HG03565 (cell line): ENCODE data around the gene METTL24.
"Not testable (repeated sequence)": the region's sequence is repeated elsewhere in the genome, so short reads cannot be mapped to it uniquely, and the experiment has no call there.

Experiments
- ATAC-seq: cut with Tn5 transposase; IDR thresholded peaks from one replicate; pipeline ENCODE4 v1.9.1; 2021; ENCODE audit warnings: mild to moderate bottlenecking, moderate library complexity; ENCODE audit not compliant: unreplicated experiment

METTL24 gene

GRCh38 chr6:110317646-110318045 lies 40.5 kb downstream of the METTL24 start:
- no peak for ATAC-seq

DNA sequence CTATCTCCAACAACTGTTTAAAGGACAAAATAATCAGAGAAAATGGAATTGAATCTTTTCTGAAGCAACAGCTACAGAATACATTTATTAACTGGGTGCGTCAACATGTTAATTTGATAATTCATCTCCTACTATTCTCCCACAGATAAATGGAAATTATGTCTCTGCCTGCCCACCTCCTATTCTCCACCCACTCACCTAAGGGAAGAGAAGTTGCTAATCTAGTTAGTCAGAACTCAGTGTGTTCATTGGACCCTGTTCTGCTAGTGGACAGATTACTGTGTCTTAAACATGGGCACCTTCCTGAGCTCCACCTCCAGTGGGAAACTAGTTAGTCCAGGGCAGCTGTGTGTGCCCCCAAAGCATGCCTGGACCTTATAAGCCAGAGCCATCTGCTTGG lies 41.0 kb downstream of the METTL24 start:
- ATAC-seq, result no peak

GRCh38 chr6:110315869-110316398 lies 42.2 kb downstream of the METTL24 start:
- no peak for ATAC-seq

- ATAC-seq, result no peak
These were observed 42.8 kb downstream of the METTL24 start for GRCh38 chr6:110315207-110315868.

DNA sequence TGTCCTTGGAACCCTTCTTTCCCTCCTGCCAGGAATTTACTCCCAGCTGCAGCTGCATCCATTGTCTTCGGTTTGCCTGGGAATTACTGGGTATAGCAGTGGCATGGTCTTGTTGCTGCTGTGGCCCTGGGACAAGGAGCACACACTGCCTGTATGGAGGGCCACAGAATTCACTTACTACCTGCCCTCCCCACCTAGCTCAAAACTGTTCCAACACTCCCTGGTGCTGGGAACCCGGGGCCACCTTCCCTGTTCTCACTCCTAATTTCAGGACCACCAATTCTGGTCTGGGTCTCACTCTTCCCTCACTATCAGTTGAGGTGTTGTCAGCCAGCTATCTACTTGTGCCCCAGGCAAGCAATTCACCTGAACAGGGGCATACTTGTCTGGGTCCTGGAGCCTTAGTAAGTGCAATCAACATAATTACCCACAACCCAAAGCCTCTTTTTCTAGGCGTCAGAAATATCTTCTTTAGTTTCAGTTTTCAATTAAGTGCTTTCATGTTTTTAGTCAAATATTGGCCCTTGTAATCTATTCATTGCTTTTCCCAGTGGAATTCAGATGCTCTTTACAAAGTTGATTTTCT lies 47.2 kb downstream of the METTL24 start:
- ATAC-seq, result no peak

DNA sequence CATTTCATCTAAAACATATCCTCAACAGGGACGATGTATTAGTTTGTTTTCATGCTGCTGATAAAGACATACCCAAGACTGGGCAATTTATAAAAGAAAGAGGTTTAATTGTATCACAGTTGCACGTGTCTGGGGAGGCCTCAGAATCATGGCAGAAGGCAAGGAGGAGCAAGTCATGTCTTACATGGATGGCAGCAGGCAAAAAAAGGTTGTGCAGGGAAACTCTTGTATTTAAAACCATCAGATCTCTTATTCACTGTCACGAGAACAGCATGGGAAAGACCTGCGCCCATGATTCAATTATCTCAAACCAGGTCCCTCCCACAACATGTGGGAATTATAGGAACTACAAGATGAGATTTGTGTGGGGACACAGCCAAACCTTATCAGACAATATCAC lies 48.7 kb downstream of the METTL24 start:
- ATAC-seq, result not testable (repeated sequence)

DNA sequence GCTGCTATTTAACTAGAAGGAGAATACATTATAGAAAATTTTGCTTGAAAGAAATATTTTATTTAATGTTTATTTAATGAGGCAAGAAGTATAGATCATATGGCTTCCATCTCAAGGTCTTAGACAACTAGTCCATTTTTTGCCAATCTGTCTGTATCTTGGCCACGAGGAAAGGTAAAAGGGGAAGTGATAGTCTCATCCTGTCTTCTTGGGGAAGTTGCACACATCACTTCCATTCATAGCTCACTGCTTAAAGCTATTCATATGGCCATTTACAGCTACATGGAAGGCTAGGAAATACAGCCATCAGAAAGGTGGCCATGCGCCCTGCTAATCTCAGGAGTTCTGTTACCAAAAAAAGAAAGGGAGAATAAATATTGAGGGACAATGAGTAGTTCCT lies 50.8 kb downstream of the METTL24 start:
- no peak for ATAC-seq

DNA sequence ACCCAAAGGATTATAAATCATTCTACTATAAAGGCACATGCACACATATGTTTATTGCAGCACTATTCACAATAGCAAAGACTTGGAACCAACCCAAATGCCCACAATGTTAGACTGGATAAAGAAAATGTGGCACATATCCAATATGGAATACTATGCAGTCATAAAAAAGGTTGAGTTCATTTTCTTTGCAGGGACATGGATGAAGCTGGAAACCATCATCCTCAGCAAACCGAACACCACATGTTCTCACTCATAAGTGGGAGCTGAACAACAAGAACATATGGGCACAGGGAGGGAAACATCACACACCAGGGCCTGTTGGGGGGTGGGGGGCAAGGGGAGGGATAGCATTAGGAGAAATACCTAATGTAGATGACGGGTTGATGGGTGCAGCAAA lies 52.3 kb downstream of the METTL24 start:
- ATAC-seq, result not testable (repeated sequence)

GRCh38 chr6:110303692-110304091 lies 54.5 kb downstream of the METTL24 start:
- not testable (repeated sequence) for ATAC-seq

- ATAC-seq, result no peak
These were observed 59.2 kb downstream of the METTL24 start for GRCh38 chr6:110298916-110299315.

DNA sequence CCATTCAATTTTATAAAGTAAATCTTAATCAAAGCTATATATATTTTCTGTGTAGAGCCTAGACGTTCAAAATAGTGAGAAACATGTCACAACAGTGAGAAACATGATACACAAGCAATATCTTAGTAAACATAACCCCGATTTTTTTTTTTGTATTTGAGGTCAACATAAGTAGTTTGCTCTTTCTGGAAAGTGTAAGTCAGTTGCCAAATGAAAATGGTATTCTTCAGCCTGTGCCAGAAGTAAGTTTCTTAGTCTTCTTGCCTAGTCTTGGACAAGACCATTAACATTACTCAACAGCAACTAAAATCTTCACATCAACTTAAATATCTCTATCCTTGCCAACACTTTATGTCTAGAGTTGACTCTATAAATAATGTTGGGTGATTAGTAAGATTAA lies 59.7 kb downstream of the METTL24 start:
- ATAC-seq, result no peak

DNA sequence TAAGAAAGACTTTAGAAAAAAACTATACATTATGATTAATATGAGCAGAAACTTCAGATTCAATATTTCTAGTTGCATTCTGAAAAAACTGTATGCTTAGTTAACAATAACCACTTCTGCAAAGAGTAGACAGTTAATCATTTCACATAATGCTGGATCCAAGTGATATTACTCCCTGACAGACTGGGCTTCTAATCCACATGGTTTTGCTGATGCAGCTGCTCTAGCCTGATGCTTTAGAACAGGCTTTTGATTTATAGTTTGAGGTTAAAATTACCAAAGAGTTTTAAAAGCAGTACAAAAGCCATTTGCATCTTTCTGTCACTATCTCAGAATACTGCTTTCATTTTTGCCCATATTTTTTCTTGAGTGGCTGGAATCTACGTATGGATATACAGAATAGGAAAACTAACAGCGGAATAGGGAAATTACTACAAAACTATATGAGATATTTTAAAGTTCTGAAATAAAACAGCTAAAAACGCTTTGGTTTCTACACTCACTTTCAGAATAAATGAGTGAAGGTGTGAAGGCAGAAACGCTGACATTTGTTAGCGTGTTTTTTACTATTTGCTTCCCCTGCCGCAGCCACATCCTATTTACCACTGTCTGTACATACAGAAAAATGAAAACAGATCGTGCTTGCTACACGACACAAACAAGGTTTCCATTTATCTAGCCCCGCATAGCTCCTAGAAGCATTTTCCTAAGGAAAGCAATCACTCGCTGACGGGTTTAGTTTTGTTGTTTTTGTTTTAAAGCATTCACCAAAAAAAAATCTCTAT lies 61.7 kb downstream of the METTL24 start:
- no peak for ATAC-seq

- ATAC-seq, result no peak
These were observed 62.5 kb downstream of the METTL24 start for GRCh38 chr6:110295451-110296165.

DNA sequence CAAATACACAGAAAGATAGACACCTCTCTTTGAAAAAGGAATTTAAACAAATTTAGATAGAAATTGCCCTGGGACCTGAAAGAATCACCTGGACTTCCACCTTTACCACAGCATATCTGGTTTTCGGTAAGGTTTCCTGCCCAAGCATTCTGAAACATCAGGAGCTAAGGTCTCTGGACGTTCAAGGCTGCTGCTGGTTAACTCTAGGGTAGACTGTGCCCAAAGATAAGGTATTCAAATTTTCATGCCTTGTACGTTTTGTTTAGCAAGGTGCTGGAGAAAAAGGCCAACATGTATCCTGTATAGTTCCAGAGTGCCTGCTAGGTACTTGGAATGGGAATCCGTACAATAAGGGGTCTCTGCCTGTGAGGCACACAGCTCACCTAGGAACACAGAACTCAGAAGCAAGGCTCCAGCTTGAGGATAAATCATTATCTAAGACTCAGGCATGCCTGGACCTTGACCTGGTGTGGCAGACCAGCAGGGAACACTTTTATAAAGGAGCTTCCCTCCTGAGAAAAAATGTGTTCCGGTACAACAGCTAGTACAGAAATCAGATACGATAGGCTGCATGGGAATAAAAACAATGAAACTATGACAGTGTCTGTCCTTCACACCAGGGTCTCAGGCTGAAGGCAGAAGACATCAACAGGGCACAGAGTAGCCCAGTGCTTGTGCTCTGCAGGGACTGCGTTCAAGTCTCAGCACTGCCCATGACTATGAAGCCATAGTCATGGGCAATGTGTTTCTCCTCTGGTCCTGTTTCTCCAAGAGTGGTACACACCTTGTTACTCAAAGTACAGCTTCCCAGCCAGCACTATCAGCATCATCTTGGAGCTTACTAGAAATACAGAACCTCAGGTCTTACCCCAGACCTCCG lies 70.4 kb downstream of the METTL24 start:
- no peak for ATAC-seq

DNA sequence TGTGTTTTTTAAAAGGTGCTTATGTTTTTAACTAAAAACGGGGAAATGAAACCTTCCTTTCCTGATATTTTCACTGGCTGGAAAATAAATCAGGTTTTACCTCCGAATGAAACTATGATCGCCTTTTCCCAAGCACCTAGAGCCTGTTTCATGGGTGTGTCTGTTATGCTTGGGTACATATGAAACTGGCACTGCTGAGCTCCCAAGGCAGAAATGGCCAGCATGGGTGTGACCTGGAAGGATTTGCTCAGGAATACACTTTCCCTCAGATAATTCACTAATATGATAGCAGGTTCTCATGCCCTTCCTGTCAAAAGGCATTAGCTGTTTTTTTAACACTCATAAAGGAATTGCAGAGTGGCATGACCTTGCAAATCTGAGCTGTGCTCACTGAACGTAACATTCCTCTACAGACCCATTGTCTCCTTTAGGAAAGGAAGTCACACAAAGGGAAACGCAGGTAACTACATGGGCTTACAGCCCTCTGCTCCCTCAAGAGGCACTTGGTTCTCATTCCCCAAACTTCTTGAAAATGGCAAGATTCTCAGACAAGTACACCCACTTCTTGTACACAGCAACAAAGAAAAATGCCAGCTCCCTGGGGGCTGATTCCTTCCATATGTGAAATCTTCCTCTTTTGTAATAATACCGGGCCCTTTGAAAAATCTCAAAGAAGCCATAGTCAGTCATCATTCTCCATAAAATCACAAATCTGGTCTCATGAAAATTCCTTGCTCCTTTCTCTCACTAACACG lies 72.7 kb downstream of the METTL24 start:
- no peak for ATAC-seq

GRCh38 chr6:110284855-110285254 lies 73.3 kb downstream of the METTL24 start:
- ATAC-seq, result no peak

DNA sequence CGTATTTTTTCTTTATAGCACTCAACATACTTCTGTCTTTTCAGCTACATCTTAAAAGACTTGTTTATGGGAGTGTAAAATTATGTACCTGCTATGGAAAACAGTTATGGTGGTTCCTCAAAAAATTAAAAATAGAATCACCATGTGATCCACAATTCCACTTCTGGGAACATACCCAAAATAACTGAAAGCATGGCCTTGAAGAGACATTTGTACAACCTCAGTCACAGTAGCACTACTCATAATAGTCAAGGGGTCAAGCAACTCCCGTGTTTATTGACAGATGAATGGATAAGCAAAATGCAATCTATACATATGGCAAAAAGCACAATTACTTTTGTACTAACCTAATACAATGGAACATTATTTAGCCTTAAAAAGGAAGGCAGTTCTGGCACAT lies 74.5 kb downstream of the METTL24 start:
- no peak for ATAC-seq

DNA sequence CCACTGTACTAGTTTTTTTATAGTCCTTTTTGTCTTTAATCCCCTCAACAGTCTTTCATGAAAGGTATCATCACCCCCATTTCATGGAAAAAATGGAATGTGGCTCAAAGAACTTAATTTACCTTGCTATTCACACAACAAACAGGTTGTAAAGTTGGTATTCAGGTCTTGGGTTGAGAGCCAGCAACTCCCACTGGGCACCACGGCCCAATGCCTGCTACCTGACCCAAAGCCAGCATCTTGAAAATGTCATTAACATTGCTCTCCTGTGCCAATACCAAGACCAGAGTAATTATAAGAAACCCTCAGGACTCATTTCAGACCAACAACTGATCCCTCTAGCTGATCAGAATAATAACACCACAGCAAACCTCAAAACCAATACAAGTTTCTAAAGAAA lies 75.7 kb downstream of the METTL24 start:
- ATAC-seq, result no peak

DNA sequence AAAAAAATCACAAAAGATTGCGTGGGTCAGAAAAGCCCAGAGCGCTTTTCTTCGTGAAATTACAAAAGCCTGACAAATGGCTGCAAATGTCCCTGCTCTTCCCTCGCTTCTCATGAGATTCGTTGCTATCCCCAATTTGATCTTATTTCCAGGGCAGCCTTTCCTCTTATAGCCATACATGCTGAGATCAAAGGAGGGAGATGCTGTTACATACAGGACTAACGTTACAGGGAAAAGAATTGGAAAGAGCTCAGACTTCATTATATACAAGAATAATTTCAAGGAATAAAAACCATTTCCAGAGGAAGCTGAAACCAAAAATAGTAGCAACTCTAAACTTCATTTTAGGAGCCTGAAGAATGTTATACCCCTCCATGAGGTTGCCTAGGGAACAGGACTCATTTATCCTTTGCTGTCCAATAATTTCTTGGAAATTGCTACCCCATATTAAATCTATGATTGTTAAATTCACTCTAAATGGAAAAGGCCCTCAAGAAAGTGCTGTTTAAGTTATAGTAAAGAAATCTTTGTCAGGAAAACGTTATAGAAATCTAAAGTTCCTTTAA lies 81.0 kb downstream of the METTL24 start:
- ATAC-seq, result no peak
